ENCODE results near the gene KCNT1.

KCNT1 gene

GRCh38 chr9:135761150-135761844 is 59.3 kb downstream of the KCNT1 start:
- H3K27ac ChIP-seq: no peak overlapping the region
- no peak for DNase-seq (ENCODE audit: low read depth, low spot score)

DNA sequence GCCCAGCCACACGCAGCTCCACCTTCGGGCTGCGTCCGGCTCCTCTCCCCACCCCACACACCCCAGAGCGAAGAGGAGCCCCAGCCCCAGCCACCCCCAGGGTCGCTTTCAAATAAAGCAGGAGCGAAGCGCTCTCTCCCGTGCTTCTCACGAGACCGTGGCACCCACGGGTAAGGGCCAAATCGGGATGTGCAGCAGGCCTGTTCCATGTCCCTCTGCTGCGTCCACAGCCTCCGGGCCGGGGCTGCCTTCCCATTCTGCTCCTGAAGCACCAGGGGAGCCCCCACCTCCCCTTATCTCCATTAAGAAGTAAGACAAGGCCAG is 59.8 kb downstream of the KCNT1 start:
- DNase-seq (ENCODE audit: low read depth, low spot score): no peak
- no peak overlapping the region for H3K27ac ChIP-seq

GRCh38 chr9:135762921-135763320 is 60.9 kb downstream of the KCNT1 start:
- H3K27ac ChIP-seq: no peak overlapping the region
- no peak for DNase-seq (ENCODE audit: low read depth, low spot score)

DNA sequence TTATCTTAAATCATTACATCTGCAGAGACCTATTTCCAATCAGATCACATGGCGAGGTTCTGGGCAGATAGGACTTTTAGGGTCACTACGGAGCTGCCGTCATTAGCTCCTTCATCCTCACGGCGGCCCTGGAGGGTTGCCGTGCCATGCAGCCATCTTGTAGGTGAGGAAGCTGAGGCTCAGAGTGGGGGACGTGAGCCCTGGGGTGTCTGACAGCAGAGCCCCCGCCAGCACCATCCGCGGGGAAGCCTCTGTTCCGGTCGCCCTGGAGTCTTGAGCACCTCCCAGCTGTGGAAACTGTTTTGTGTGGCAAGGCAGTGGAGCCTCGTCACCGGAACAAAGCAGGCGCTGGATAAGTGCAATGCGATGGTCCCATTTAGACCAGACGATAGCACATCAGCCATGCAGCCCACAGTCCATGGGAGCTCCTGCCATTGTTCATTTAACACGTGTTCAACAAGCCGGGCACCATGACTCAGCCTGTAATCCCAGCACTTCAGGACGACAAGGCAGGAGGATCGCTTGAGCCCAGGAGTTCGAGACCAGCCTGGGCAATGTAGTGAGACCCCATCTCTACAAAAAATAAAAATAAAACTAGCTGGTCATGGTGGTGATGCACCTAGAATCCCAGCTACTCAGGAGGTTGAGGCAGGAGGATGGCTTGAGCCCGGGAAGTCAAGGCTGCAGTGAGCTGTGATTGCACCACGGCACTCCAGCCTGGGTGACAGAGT is 61.9 kb downstream of the KCNT1 start:
- no peak overlapping the region for H3K27ac ChIP-seq
- DNase-seq (ENCODE audit: low read depth, low spot score): no peak

GRCh38 chr9:135764731-135765130 is 62.7 kb downstream of the KCNT1 start:
- DNase-seq (ENCODE audit: low read depth, low spot score): no peak

GRCh38 chr9:135765416-135765815 is 63.4 kb downstream of the KCNT1 start:
- no peak for DNase-seq (ENCODE audit: low read depth, low spot score)

More at GRCh38 chr9:135764731-135765130, 62.7 kb downstream of the KCNT1 start:
- H3K27ac ChIP-seq: no peak overlapping the region

DNA sequence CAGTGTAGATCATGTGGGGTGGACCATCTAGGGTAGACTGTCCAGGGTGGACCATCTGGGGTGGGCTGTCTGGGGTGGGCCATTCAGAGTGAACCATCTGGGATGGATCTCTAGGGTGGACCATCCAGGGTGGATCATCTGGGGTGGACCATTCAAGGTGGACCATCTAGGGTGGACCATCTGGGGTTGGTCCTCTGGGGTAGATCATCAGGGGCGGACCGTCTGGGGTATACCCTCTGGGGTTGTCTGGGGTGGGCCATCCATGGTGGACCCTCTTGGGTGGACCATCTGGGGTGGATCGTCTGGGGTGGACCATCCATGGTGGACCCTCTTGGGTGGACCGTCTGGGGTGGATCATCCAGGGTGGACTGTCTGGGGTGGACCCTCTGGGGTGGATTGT is 64.3 kb downstream of the KCNT1 start:
- no peak for DNase-seq (ENCODE audit: low read depth, low spot score)
- H3K27ac ChIP-seq: no peak overlapping the region

More at GRCh38 chr9:135765416-135765815, 63.4 kb downstream of the KCNT1 start:
- no peak overlapping the region for H3K27ac ChIP-seq

GRCh38 chr9:135766707-135767106 is 64.7 kb downstream of the KCNT1 start:
- DNase-seq (ENCODE audit: low read depth, low spot score): no peak
- H3K27ac ChIP-seq: no peak overlapping the region

- H3K27ac ChIP-seq: no peak overlapping the region
Measured at GRCh38 chr9:135768516-135769218, 66.7 kb downstream of the KCNT1 start.

GRCh38 chr9:135769489-135770202 is 67.7 kb downstream of the KCNT1 start:
- no peak for DNase-seq (ENCODE audit: low read depth, low spot score)

More at GRCh38 chr9:135768516-135769218, 66.7 kb downstream of the KCNT1 start:
- no peak for DNase-seq (ENCODE audit: low read depth, low spot score)

GRCh38 chr9:135770203-135770535 is 68.2 kb downstream of the KCNT1 start:
- no peak overlapping the region for H3K27ac ChIP-seq
- DNase-seq (ENCODE audit: low read depth, low spot score): no peak

More at GRCh38 chr9:135769489-135770202, 67.7 kb downstream of the KCNT1 start:
- H3K27ac ChIP-seq: no peak overlapping the region

DNA sequence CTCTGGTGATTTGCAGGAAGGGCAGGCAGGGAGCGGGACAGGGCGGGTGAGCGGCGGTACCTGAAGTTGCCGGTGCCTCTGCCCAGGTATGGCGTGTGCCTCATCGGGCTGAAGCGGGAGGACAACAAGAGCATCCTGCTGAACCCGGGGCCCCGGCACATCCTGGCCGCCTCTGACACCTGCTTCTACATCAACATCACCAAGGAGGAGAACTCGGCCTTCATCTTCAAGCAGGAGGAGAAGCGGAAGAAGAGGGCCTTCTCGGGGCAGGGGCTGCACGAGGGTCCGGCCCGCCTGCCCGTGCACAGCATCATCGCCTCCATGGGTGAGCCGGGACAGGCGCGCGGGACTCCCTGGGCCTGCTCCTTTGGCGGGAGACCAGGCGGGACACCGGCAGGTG is 68.8 kb downstream of the KCNT1 start:
- DNase-seq (ENCODE audit: low read depth, low spot score): no peak
- no peak overlapping the region for H3K27ac ChIP-seq

DNA sequence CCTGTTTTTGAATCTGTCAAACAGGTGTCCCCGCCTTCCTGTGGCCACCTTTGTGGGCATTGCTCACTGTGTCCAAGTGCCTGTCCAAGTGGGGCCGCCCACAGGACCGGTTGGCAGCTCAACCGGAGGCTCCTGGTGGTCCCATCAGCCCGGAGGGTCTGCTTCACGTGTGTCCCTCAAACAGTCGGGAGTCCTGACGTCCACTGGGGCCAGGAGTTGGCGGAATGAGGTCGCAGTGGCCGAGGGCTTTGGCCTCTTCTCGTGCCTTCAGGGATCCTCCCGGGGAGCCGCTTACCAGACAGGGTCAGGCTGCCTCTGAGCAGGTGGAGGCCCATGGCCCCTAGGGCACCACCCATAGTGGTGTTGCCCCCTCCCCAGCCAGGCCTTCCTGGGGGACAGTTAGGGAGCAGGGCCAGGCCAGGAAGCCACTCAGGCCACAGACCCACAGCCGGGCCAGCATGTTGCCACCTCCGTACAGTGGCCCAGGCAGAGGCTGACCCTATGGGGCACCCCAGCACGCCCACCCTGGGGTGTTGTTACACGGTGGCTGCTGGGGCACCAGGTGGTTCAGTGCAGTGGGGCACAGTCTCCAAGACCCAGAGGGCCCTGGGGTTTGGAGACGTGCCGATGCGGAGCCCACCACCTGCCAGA is 69.5 kb downstream of the KCNT1 start:
- no peak overlapping the region for H3K27ac ChIP-seq
- no peak for DNase-seq (ENCODE audit: low read depth, low spot score)

DNA sequence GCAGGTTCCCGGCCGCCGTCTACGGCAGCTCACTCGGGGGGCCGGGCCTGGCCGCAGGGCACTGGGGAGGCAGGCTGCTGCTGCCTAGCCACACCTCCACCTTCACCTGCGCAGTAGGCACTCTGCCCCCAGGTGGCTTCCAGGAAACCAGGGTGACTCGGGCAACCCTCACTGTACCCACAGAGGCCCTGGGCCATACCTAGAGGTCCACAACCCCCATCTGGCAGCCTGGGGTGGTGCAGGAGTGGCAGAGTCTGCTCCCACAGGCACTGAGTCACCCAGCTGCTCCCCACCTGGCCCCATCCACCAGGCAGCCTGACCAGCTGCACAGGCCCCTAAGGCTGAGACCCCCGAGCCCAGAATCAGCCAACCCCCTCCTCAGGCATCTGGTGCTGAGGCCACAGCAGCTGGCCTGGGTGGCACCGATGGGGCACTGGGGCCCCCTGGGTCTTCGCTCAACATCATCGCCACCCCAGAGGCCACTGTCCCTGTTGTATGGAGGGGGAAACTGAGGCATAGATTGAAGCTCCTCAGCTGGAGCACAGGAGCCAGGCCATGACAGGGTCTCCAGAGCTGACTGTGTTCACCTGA is 70.2 kb downstream of the KCNT1 start:
- no peak overlapping the region for H3K27ac ChIP-seq
- no peak for DNase-seq (ENCODE audit: low read depth, low spot score)

- no peak for DNase-seq (ENCODE audit: low read depth, low spot score)
- no peak overlapping the region for H3K27ac ChIP-seq
Measured at GRCh38 chr9:135772702-135773493, 70.9 kb downstream of the KCNT1 start.

- H3K27ac ChIP-seq: no peak overlapping the region
- DNase-seq (ENCODE audit: low read depth, low spot score): no peak
Measured at GRCh38 chr9:135773530-135774238, 71.7 kb downstream of the KCNT1 start.

- no peak overlapping the region for H3K27ac ChIP-seq
- DNase-seq (ENCODE audit: low read depth, low spot score): no peak
Measured at GRCh38 chr9:135774239-135774747, 72.3 kb downstream of the KCNT1 start.

- DNase-seq (ENCODE audit: low read depth, low spot score): no peak
Measured at GRCh38 chr9:135774794-135775525, 73.0 kb downstream of the KCNT1 start.

More at GRCh38 chr9:135774794-135775525, 73.0 kb downstream of the KCNT1 start:
- no peak overlapping the region for H3K27ac ChIP-seq

Data from epithelial cell of prostate (primary cell).